Measurements from ENCODE around the gene NIN. TPM values are rescaled to one million over a fixed set of nuclear protein-coding genes. Genes with fewer than 3 reads are reported as not detected.

NIN gene
- total RNA-seq, 1 donor from 2014 or later = 29.5 TPM

DNA sequence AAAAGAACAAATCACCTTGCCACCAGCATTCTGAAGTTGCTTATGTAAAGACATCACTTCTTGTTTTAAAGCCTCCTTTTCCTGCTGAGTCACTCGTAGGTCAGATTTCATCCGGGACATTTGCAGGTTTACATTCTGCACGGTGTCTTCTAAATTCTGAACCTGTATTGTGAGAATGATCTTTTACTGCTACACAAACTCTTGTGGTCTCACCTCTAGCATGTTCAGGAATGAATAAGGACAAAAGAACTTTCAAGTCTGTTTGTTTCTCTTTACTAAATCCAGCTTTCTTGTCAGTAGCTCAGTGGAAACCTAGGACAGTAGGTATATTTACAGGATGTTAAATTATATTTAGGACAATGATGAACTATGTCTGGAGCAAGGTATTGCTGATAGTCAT is 89.4 kb downstream of the NIN start:
- Histone ChIP-seq H3K36me3 (peaks cover 0 to 19% of the 10 kb centered on the region in 2 donors), H3K27me3 (no peaks in the 10 kb centered on the region), H3K4me3 (no peak overlapping the region), H3K27ac (no peak overlapping the region), H3K4me1 (peaks cover 3% of the 10 kb centered on the region), H3K9me3 (no peaks in the 10 kb centered on the region)
- intact Hi-C loops (cut with DNase I) = no loop called here
- no peak for DNase-seq (ENCODE audit: extremely low spot score in 2 of 2)
- TF ChIP-seq POLR2AphosphoS5 (IDR thresholded peaks at IDR 0.05; ENCODE audit: insufficient read depth in 1 of 2, low read depth in 1 of 2) (no peak), POLR2A (IDR thresholded peaks at IDR 0.05) (no peak)
- TF ChIP-seq, protein P1, sequence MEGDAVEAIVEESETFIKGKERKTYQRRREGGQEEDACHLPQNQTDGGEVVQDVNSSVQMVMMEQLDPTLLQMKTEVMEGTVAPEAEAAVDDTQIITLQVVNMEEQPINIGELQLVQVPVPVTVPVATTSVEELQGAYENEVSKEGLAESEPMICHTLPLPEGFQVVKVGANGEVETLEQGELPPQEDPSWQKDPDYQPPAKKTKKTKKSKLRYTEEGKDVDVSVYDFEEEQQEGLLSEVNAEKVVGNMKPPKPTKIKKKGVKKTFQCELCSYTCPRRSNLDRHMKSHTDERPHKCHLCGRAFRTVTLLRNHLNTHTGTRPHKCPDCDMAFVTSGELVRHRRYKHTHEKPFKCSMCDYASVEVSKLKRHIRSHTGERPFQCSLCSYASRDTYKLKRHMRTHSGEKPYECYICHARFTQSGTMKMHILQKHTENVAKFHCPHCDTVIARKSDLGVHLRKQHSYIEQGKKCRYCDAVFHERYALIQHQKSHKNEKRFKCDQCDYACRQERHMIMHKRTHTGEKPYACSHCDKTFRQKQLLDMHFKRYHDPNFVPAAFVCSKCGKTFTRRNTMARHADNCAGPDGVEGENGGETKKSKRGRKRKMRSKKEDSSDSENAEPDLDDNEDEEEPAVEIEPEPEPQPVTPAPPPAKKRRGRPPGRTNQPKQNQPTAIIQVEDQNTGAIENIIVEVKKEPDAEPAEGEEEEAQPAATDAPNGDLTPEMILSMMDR (IDR thresholded peaks at IDR 0.05) = no peak

GRCh38 chr14:50740856-50741255 is 90.1 kb downstream of the NIN start:
- Histone ChIP-seq H3K27me3 (no peaks in the 10 kb centered on the region), H3K36me3 (peaks cover 0 to 19% of the 10 kb centered on the region in 2 donors), H3K4me3 (no peak overlapping the region), H3K4me1 (peaks cover 3% of the 10 kb centered on the region), H3K27ac (no peak overlapping the region), H3K9me3 (no peaks in the 10 kb centered on the region)
- TF ChIP-seq POLR2AphosphoS5 (IDR thresholded peaks at IDR 0.05; ENCODE audit: insufficient read depth in 1 of 2, low read depth in 1 of 2) (no peak), POLR2A (IDR thresholded peaks at IDR 0.05) (no peak)
- TF ChIP-seq, protein P1 (IDR thresholded peaks at IDR 0.05) = no peak
- DNase-seq (ENCODE audit: extremely low spot score in 2 of 2) = no peak
- intact Hi-C loops (cut with DNase I) = no loop called here

- Histone ChIP-seq H3K27ac (no peak overlapping the region), H3K27me3 (no peaks in the 10 kb centered on the region), H3K4me3 (no peak overlapping the region), H3K4me1 (peaks cover 5% of the 10 kb centered on the region), H3K36me3 (peaks cover 0 to 24% of the 10 kb centered on the region in 2 donors), H3K9me3 (no peaks in the 10 kb centered on the region)
- intact Hi-C loops (cut with DNase I) = no loop called here
- TF ChIP-seq POLR2A (IDR thresholded peaks at IDR 0.05) (no peak), POLR2AphosphoS5 (IDR thresholded peaks at IDR 0.05; ENCODE audit: insufficient read depth in 1 of 2, low read depth in 1 of 2) (no peak)
- TF ChIP-seq, protein P1 (IDR thresholded peaks at IDR 0.05) = no peak
- no peak for DNase-seq (ENCODE audit: extremely low spot score in 2 of 2)
Measured at GRCh38 chr14:50739186-50739585, 91.8 kb downstream of the NIN start.

GRCh38 chr14:50736932-50737419 is 94.0 kb downstream of the NIN start:
- no peak overlapping the region for H3K4me3 ChIP-seq
- TF ChIP-seq POLR2AphosphoS5 (IDR thresholded peaks at IDR 0.05; ENCODE audit: insufficient read depth in 1 of 2, low read depth in 1 of 2) (no peak), POLR2A (IDR thresholded peaks at IDR 0.05) (no peak)
- TF ChIP-seq, protein P1 (IDR thresholded peaks at IDR 0.05) = no peak
- no peaks in the 10 kb centered on the region for H3K27me3 ChIP-seq
- intact Hi-C loops (cut with DNase I) = no loop called here
- DNase-seq (ENCODE audit: extremely low spot score in 2 of 2) = no peak
- peaks cover 5% of the 10 kb centered on the region for H3K4me1 ChIP-seq
- H3K27ac ChIP-seq = no peak overlapping the region
- no peaks in the 10 kb centered on the region for H3K9me3 ChIP-seq
- H3K36me3 ChIP-seq = peaks cover 0 to 26% of the 10 kb centered on the region in 2 donors

GRCh38 chr14:50734950-50735695 is 95.8 kb downstream of the NIN start:
- Histone ChIP-seq H3K27ac (no peak overlapping the region), H3K27me3 (no peaks in the 10 kb centered on the region), H3K4me3 (no peak overlapping the region), H3K4me1 (peaks cover 5% of the 10 kb centered on the region), H3K36me3 (peaks cover 0 to 36% of the 10 kb centered on the region in 2 donors), H3K9me3 (no peaks in the 10 kb centered on the region)
- intact Hi-C loops (cut with DNase I) = no loop called here
- TF ChIP-seq POLR2AphosphoS5 (IDR thresholded peaks at IDR 0.05; ENCODE audit: insufficient read depth in 1 of 2, low read depth in 1 of 2) (no peak), POLR2A (IDR thresholded peaks at IDR 0.05) (no peak)
- TF ChIP-seq, protein P1 (IDR thresholded peaks at IDR 0.05) = no peak
- no peak for DNase-seq (ENCODE audit: extremely low spot score in 2 of 2)

All from vagina (tissue), 2 donors.